Putamen (tissue), 1 donor: ENCODE data around the gene WRAP53.

ENCODE experiments used
- DNase-seq: peaks from one replicate; pipeline ENCODE4 v3.0.0-alpha.2; 2016; ENCODE audit warnings: low spot score

The WRAP53 gene

GRCh38 chr17:7745748-7746470, 57.6 kb downstream of the WRAP53 start:
- no peak for DNase-seq

GRCh38 chr17:7747635-7748071, 59.4 kb downstream of the WRAP53 start:
- DNase-seq: no peak

GRCh38 chr17:7748076-7748775, 59.9 kb downstream of the WRAP53 start:
- DNase-seq: no peak

- DNase-seq: no peak
Measured at GRCh38 chr17:7750321-7750821, 62.1 kb downstream of the WRAP53 start.
